Stomach (tissue), 9 donors: ENCODE results near the gene UBA52. TPM values are rescaled to one million over a fixed set of nuclear protein-coding genes. Genes with fewer than 3 reads are reported as not detected.

Source experiments
- DNase-seq, 2 donors: peaks; one replicate each; pipeline versions ENCODE4 v3.0.0 to v3.0.0-alpha.2; 2013 to 2019
- H3K27ac ChIP-seq, 5 donors: fragments of 200-600 bp in 4 of 5; sonication (generic) in 4 of 5; one replicate each; pipeline ENCODE4 v1.5.1; 2013 to 2019; ENCODE audit warnings: mild to moderate bottlenecking in 1 of 5, moderate library complexity in 1 of 5
- H3K27me3 ChIP-seq, 3 donors: fragments of 200-600 bp; sonication (generic); one replicate each; pipeline ENCODE4 v1.5.1; 2017 to 2019; ENCODE audit warnings: mixed run types in 1 of 3
- H3K36me3 ChIP-seq, 4 donors: fragments of 200-600 bp; sonication (generic); 1 replicate in 3 of 4; 2 replicates in 1 of 4; pipeline ENCODE4 v1.5.1; 2016 to 2019
- H3K4me1 ChIP-seq, 4 donors: fragments of 200-600 bp; sonication (generic); one replicate each; pipeline ENCODE4 v1.5.1; 2016 to 2019
- H3K4me3 ChIP-seq, 4 donors: fragments of 200-600 bp; sonication (generic) in 3 of 4; one replicate each; pipeline ENCODE4 v1.5.1; 2016 to 2019; ENCODE audit warnings: mild to moderate bottlenecking in 1 of 4
- H3K9me3 ChIP-seq, 4 donors: fragments of 200-600 bp; sonication (generic); one replicate each; pipeline ENCODE4 v1.5.1; 2016 to 2019
- EP300 ChIP-seq: sonication (generic); formaldehyde crosslinking; IDR thresholded peaks from one replicate; pipeline ENCODE4 v1.6.1; 2017; ENCODE audit warnings: antibody characterized with exemption
- POLR2A ChIP-seq, 4 donors: fragments of 450-650 bp; IDR thresholded peaks; one replicate each; pipeline ENCODE4 v1.6.1; 2016; ENCODE audit warnings: antibody characterized with exemption in 4 of 4, control low read depth in 2 of 4, mild to moderate bottlenecking in 1 of 4, moderate library complexity in 1 of 4
- POLR2AphosphoS5 ChIP-seq, 3 donors: sonication (generic); formaldehyde crosslinking; IDR thresholded peaks; one replicate each; pipeline ENCODE4 v1.6.1; 2016; ENCODE audit warnings: antibody characterized with exemption in 3 of 3
- WGBS, 5 donors: extraction: QIAGEN DNeasy Blood & Tissue Kit in 3 of 5; methylation state at CpG; one replicate each; pipeline versions ENCODE4 v1.1.5 to v1.1.7; 2013 to 2018; 5-methylcytosine and 5-hydroxymethylcytosine counted together
- intact Hi-C: fragments of 100-400 bp; cut with DNase I; formaldehyde crosslinking; loops from one replicate; pipeline ENCODE4 v1.15.1; 2023; ENCODE audit warnings: low total_unique reads
- polyA plus RNA-seq, 3 donors: library from polyadenylated mRNA; stranded (reverse); fragments of 200-250 nt; gene quantifications; one replicate each; pipeline ENCODE4 v1.2.3, GENCODE V29; 2013
- total RNA-seq, 5 donors: library from RNA; depleted of rRNA; stranded (reverse); fragments of >200 nt; gene quantifications; one replicate each; pipeline versions ENCODE4 v1.1.0 to v1.2.3, GENCODE V29; 2014 to 2016
- TF ChIP-seq, protein P1 (sequence below), 7 experiments: fragments of 450-650 bp in 4 of 7; fragments of 200-600 bp in 3 of 7; sonication (generic) in 3 of 7; IDR thresholded peaks; one replicate each; pipeline ENCODE4 v1.5.1; 2016 to 2019; ENCODE audit warnings: antibody characterized with exemption in 7 of 7, control low read depth in 2 of 7, mild to moderate bottlenecking in 1 of 7
- donor health status: healthy with polysubstance abuse.
- donor health status: Bipolar disorder and iron deficiency.
- donor health status: healthy.

The UBA52 gene
- total and polyA plus RNA-seq, 8 donors, result 84.3 to 1,681 (median 493) TPM

DNA sequence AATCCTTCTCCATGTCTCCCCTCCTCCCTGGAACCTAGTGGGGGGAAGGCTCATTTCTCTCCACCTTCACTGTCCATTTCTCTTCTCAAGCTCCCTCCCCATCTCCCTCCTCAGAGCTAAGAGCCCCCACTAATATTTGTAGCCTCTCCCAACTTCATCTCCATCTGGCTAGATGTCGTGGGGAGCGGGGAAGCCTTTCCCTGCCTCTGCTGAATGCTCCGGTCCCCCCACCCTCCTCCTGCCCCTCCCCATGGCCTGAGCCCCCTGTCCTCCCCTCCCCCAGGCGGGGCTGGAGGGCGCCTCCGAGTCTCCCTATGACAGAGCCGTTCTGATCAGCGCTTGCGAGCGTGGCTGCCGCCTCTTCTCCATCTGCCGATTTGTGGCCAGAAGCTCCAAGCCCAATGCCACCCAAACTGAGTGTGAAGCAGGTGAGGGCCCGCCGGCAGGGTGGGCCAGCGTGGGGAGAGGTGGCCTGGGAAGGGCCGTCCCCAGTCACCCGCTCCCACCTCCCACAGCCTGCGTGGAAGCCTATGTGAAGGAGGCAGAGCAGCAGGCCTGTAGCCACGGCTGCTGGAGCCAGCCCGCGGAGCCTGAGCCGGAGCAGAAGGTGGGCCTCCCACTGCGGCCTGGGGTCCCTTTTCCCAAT lies 42.1 kb downstream of the UBA52 start:
- intact Hi-C loops, result no loop called here
- WGBS, 5 donors, result 30 to 41% (median 32%) methylated on average over 17 to 23 of the region's 23 CpGs

GRCh38 chr19:18616023-18616422 lies 44.4 kb downstream of the UBA52 start:
- 80 to 96% (median 84%) methylated on average over 3 of the region's 3 CpGs for WGBS, 5 donors
- Histone ChIP-seq H3K4me1 (peaks cover 23 to 25% (median 24%) of the 10 kb centered on the region in 4 donors), H3K36me3 (no peaks in the 10 kb centered on the region), H3K27ac (no peak overlapping the region), H3K9me3 (no peaks in the 10 kb centered on the region), H3K27me3 (peaks cover 5 to 82% (median 47%) of the 10 kb centered on the region in 3 donors), H3K4me3 (no peak overlapping the region)
- intact Hi-C loops, result no loop called here
- DNase-seq, result no peak
- no peak for TF ChIP-seq POLR2A (IDR thresholded peaks at IDR 0.05)
- no peak for TF ChIP-seq POLR2AphosphoS5 (IDR thresholded peaks at IDR 0.05)
- TF ChIP-seq EP300, result no peak
- TF ChIP-seq, protein P1, sequence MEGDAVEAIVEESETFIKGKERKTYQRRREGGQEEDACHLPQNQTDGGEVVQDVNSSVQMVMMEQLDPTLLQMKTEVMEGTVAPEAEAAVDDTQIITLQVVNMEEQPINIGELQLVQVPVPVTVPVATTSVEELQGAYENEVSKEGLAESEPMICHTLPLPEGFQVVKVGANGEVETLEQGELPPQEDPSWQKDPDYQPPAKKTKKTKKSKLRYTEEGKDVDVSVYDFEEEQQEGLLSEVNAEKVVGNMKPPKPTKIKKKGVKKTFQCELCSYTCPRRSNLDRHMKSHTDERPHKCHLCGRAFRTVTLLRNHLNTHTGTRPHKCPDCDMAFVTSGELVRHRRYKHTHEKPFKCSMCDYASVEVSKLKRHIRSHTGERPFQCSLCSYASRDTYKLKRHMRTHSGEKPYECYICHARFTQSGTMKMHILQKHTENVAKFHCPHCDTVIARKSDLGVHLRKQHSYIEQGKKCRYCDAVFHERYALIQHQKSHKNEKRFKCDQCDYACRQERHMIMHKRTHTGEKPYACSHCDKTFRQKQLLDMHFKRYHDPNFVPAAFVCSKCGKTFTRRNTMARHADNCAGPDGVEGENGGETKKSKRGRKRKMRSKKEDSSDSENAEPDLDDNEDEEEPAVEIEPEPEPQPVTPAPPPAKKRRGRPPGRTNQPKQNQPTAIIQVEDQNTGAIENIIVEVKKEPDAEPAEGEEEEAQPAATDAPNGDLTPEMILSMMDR (IDR thresholded peaks at IDR 0.05), result no peak

More for the DNA sequence above, 42.1 kb downstream of the UBA52 start:
- DNase-seq, result no peak
- Histone ChIP-seq H3K9me3 (no peaks in the 10 kb centered on the region), H3K27ac (no peak overlapping the region), H3K27me3 (peaks cover 23 to 93% (median 69%) of the 10 kb centered on the region in 3 donors), H3K36me3 (no peaks in the 10 kb centered on the region), H3K4me1 (peaks cover 29 to 32% (median 31%) of the 10 kb centered on the region in 4 donors), H3K4me3 (no peak overlapping the region)
- TF ChIP-seq POLR2A (IDR thresholded peaks at IDR 0.05) (no peak), POLR2AphosphoS5 (IDR thresholded peaks at IDR 0.05) (no peak), EP300 (no peak)
- TF ChIP-seq, protein P1 (IDR thresholded peaks at IDR 0.05), result no peak

GRCh38 chr19:18617562-18617961 lies 45.9 kb downstream of the UBA52 start:
- no peak for TF ChIP-seq EP300
- TF ChIP-seq, protein P1 (IDR thresholded peaks at IDR 0.05), result no peak
- TF ChIP-seq POLR2AphosphoS5 (IDR thresholded peaks at IDR 0.05), result no peak
- no peak for TF ChIP-seq POLR2A (IDR thresholded peaks at IDR 0.05)
- no peak overlapping the region for H3K27ac ChIP-seq
- H3K4me1 ChIP-seq, result peaks cover 7 to 10% (median 8%) of the 10 kb centered on the region in 4 donors
- H3K36me3 ChIP-seq, result no peaks in the 10 kb centered on the region
- no peak for DNase-seq
- H3K27me3 ChIP-seq, result peaks cover 4 to 67% (median 32%) of the 10 kb centered on the region in 3 donors
- no peaks in the 10 kb centered on the region for H3K9me3 ChIP-seq
- intact Hi-C loops, result no loop called here
- no peak overlapping the region for H3K4me3 ChIP-seq

- Histone ChIP-seq H3K9me3 (no peaks in the 10 kb centered on the region), H3K27me3 (peaks cover 0 to 60% (median 25%) of the 10 kb centered on the region in 3 donors), H3K27ac (no peak overlapping the region), H3K4me1 (peaks cover under 1 to 3% (median 2%) of the 10 kb centered on the region in 4 donors), H3K36me3 (no peaks in the 10 kb centered on the region), H3K4me3 (no peak overlapping the region)
- TF ChIP-seq POLR2AphosphoS5 (IDR thresholded peaks at IDR 0.05) (no peak), EP300 (no peak), POLR2A (IDR thresholded peaks at IDR 0.05) (no peak)
- no peak for DNase-seq
- WGBS, 5 donors, result 81 to 92% (median 85%) methylated on average over 12 to 13 of the region's 13 CpGs
- intact Hi-C loops, result no loop called here
These were observed 46.6 kb downstream of the UBA52 start for GRCh38 chr19:18618236-18618635.

- H3K9me3 ChIP-seq, result no peaks in the 10 kb centered on the region
- 74 to 91% (median 87%) methylated on average over 10 of the region's 10 CpGs for WGBS, 5 donors
- intact Hi-C loops, result no loop called here
- H3K27me3 ChIP-seq, result peaks cover 0 to 39% (median 5%) of the 10 kb centered on the region in 3 donors
- no peak for TF ChIP-seq POLR2AphosphoS5 (IDR thresholded peaks at IDR 0.05)
- TF ChIP-seq EP300, result no peak
- TF ChIP-seq POLR2A (IDR thresholded peaks at IDR 0.05), result no peak
- TF ChIP-seq, protein P1 (IDR thresholded peaks at IDR 0.05), result no peak
- H3K36me3 ChIP-seq, result no peaks in the 10 kb centered on the region
- no peak for DNase-seq
- H3K4me1 ChIP-seq, result no peaks in the 10 kb centered on the region
- H3K4me3 ChIP-seq, result no peak overlapping the region
- H3K27ac ChIP-seq, result no peak overlapping the region
These were observed 48.7 kb downstream of the UBA52 start for GRCh38 chr19:18620311-18620710.
